LNCaP clone FGC (cell line): ENCODE results near the gene REEP3.

ENCODE experiments used
- DNase-seq: peaks from one replicate; pipeline ENCODE4 v3.0.0-alpha.2; 2011; ENCODE audit warnings: low read depth
- H3K4me3 ChIP-seq: 2 replicates; pipeline ENCODE4 v1.5.1; 2011; ENCODE audit warnings: mild to moderate bottlenecking, low read depth, low read length, control low read depth
- TF ChIP-seq, protein P1 (sequence below): IDR thresholded peaks from 2 replicates; pipeline ENCODE4 v1.5.1; 2012; ENCODE audit warnings: mild to moderate bottlenecking; ENCODE audit not compliant: control insufficient read depth, insufficient read depth; ENCODE audit errors: extremely low read depth

Gene REEP3

DNA sequence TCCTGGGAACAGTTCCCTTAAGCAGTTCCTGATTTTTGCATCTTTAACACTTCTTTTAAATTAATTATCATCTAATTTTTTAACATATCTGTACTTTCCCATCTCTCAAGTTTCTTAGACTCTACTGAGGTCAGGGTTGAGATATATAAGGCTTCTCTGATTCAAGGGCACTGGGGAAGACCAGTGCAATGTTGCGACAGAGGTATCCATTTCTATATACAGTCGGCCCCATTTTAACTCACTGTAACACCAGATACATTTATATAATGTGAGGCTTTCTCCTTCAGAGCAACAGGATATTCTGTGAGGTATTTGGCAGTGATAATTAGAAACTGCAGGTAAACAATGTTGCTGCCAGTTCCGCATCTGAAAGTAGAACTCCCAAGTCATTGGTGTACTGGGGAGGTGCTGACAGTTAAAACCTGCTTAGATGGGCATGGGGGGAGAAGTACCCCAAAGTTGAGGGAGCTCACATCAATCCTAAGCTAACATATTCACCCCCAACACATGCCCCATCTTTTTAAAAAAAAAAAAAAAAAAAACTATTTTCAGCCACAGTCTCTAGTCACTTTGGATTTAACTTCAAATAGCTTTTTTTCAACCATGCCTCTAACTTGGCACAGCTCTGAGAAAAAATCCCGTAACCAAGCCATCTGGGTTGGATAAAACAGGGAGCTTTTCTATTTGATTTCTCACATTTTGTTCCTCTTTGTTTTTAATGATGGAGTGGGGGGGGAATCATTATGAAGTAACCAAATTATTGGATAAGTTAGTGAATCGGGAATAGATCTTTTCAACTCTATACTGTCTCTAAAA lies 62.9 kb downstream of the REEP3 start:
- TF ChIP-seq, protein P1, sequence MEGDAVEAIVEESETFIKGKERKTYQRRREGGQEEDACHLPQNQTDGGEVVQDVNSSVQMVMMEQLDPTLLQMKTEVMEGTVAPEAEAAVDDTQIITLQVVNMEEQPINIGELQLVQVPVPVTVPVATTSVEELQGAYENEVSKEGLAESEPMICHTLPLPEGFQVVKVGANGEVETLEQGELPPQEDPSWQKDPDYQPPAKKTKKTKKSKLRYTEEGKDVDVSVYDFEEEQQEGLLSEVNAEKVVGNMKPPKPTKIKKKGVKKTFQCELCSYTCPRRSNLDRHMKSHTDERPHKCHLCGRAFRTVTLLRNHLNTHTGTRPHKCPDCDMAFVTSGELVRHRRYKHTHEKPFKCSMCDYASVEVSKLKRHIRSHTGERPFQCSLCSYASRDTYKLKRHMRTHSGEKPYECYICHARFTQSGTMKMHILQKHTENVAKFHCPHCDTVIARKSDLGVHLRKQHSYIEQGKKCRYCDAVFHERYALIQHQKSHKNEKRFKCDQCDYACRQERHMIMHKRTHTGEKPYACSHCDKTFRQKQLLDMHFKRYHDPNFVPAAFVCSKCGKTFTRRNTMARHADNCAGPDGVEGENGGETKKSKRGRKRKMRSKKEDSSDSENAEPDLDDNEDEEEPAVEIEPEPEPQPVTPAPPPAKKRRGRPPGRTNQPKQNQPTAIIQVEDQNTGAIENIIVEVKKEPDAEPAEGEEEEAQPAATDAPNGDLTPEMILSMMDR, result no peak
- no peak for DNase-seq
- no peak overlapping the region for H3K4me3 ChIP-seq

DNA sequence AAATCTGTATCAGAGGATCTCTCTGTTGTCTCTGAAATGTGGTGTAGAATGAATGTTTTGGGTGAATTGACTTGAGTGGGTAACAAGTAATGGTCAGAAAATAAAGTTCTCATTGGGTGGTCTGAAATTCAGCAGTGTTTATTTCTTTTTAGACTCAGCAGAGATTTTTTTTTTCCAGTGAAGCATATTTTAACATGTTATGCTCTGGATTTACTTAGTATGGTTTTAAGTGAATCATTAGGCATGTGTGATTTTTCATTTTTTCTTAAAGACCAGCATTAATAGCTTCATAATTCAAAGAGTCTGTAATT lies 63.5 kb downstream of the REEP3 start:
- H3K4me3 ChIP-seq, result no peak overlapping the region
- DNase-seq, result no peak
- TF ChIP-seq, protein P1, result no peak

- TF ChIP-seq, protein P1, result no peak
- DNase-seq, result no peak
- no peak overlapping the region for H3K4me3 ChIP-seq
Measured at GRCh38 chr10:63585041-63585440, 63.8 kb downstream of the REEP3 start.

DNA sequence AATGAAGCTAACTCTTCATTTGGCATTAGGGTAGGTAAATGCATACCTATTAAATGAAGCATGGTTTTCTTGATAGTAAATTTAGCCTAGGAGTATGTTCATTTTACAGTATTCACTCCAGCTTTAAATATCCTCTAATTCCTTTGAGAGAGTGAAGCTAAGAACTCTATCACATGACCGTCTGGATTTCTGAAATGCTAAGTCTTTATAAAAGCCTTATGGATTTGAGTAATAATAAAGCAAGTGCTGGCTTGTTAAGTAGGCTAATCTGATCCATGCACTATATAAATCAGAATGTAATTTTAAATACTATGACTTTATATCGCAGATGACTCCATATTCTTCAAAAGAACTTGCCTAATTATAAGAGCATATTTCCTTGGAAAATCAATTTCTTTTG lies 64.8 kb downstream of the REEP3 start:
- DNase-seq, result no peak
- TF ChIP-seq, protein P1, result no peak
- no peak overlapping the region for H3K4me3 ChIP-seq

- DNase-seq, result no peak
- TF ChIP-seq, protein P1, result no peak
- no peak overlapping the region for H3K4me3 ChIP-seq
Measured at GRCh38 chr10:63587191-63587590, 66.0 kb downstream of the REEP3 start.

- H3K4me3 ChIP-seq, result no peak overlapping the region
- no peak for DNase-seq
- TF ChIP-seq, protein P1, result no peak
Measured at GRCh38 chr10:63588436-63589167, 67.4 kb downstream of the REEP3 start.
